Liver (tissue), 9 donors: Measurements from ENCODE around the gene GABRA5. TPM values are rescaled to one million over a fixed set of nuclear protein-coding genes. Genes with fewer than 3 reads are reported as not detected.

Experiments used
- DNase-seq: peaks from one replicate; pipeline ENCODE4 v3.0.0-alpha.2; 2017; ENCODE audit warnings: low spot score
- H3K27ac ChIP-seq, 2 donors: one replicate each; pipeline ENCODE4 v1.7.0; 2013; ENCODE audit warnings: inconsistent platforms in 2 of 2, low read length in 2 of 2, control low read depth in 1 of 2, low read depth in 1 of 2, mild to moderate bottlenecking in 1 of 2
- H3K27me3 ChIP-seq, 4 donors: one replicate each; pipeline versions ENCODE4 v1.6.1 to v1.7.0; 2013; ENCODE audit warnings: low read length in 3 of 4, inconsistent platforms in 1 of 4, mild to moderate bottlenecking in 1 of 4, moderate library complexity in 1 of 4; ENCODE audit not compliant: control insufficient read depth in 4 of 4, insufficient read depth in 4 of 4
- H3K36me3 ChIP-seq, 4 donors: one replicate each; pipeline versions ENCODE4 v1.6.1 to v1.7.0; 2013; ENCODE audit warnings: low read length in 3 of 4, mild to moderate bottlenecking in 3 of 4, low read depth in 1 of 4, moderate library complexity in 1 of 4; ENCODE audit not compliant: control insufficient read depth in 4 of 4, insufficient read depth in 3 of 4
- H3K4me1 ChIP-seq, 4 donors: one replicate each; pipeline versions ENCODE4 v1.6.1 to v1.7.0; 2013; ENCODE audit warnings: low read length in 3 of 4, mild to moderate bottlenecking in 3 of 4, moderate library complexity in 1 of 4; ENCODE audit not compliant: control insufficient read depth in 4 of 4, insufficient read depth in 4 of 4
- H3K4me3 ChIP-seq, 3 donors: one replicate each; pipeline versions ENCODE4 v1.6.1 to v1.7.0; 2013; ENCODE audit warnings: low read length in 3 of 3, control low read depth in 1 of 3, low read depth in 1 of 3, mild to moderate bottlenecking in 1 of 3
- H3K9ac ChIP-seq, 2 donors: one replicate each; pipeline ENCODE4 v1.7.0; 2013; ENCODE audit warnings: low read length in 2 of 2, mild to moderate bottlenecking in 2 of 2, moderate library complexity in 2 of 2, control low read depth in 1 of 2, low read depth in 1 of 2
- H3K9me3 ChIP-seq, 4 donors: one replicate each; pipeline versions ENCODE4 v1.6.1 to v1.7.0; 2013; ENCODE audit warnings: low read length in 3 of 4; ENCODE audit not compliant: control insufficient read depth in 4 of 4
- CTCF ChIP-seq: fragments of 150-350 bp; IDR thresholded peaks from 2 replicates; pipeline ENCODE4 v1.5.1; 2017; ENCODE audit warnings: improper control_type of control experiment, low read depth, low read length; ENCODE audit not compliant: missing input control
- EGR1 ChIP-seq, 2 donors: IDR thresholded peaks; 2 replicates each; pipeline ENCODE4 v1.6.1; 2016 to 2018; ENCODE audit warnings: antibody characterized with exemption in 2 of 2, low read depth in 2 of 2
- FOXA1 ChIP-seq: IDR thresholded peaks from 2 replicates; pipeline ENCODE4 v1.6.1; 2016; ENCODE audit warnings: antibody characterized with exemption
- FOXA2 ChIP-seq: IDR thresholded peaks from 2 replicates; pipeline ENCODE4 v1.6.1; 2016; ENCODE audit warnings: antibody characterized with exemption
- GABPA ChIP-seq, 2 donors: IDR thresholded peaks in 1 of 2; conservative IDR thresholded peaks in 1 of 2; 2 replicates each; pipeline ENCODE4 v1.6.1; 2016; ENCODE audit warnings: antibody characterized with exemption in 2 of 2, mild to moderate bottlenecking in 1 of 2, moderate library complexity in 1 of 2
- HNF4A ChIP-seq, 2 donors: conservative IDR thresholded peaks; 2 replicates each; pipeline ENCODE4 v1.6.1; 2016; ENCODE audit warnings: antibody characterized with exemption in 2 of 2, mild to moderate bottlenecking in 2 of 2
- JUND ChIP-seq, 2 donors: IDR thresholded peaks; 2 replicates each; pipeline ENCODE4 v1.6.1; 2016; ENCODE audit warnings: antibody characterized with exemption in 2 of 2
- NR2F2 ChIP-seq: IDR thresholded peaks from 2 replicates; pipeline ENCODE4 v1.6.1; 2016; ENCODE audit warnings: antibody characterized with exemption
- RAD21 ChIP-seq, 2 donors: IDR thresholded peaks; 2 replicates each; pipeline ENCODE4 v1.6.1; 2016; ENCODE audit warnings: antibody characterized with exemption in 2 of 2, mild to moderate bottlenecking in 2 of 2
- REST ChIP-seq: IDR thresholded peaks from 2 replicates; pipeline ENCODE4 v1.6.1; 2016; ENCODE audit warnings: antibody characterized with exemption, mild to moderate bottlenecking
- SP1 ChIP-seq: IDR thresholded peaks from 2 replicates; pipeline ENCODE4 v1.6.1; 2018; ENCODE audit warnings: antibody characterized with exemption, mild to moderate bottlenecking
- TAF1 ChIP-seq: conservative IDR thresholded peaks from 2 replicates; pipeline ENCODE4 v1.6.1; 2016; ENCODE audit warnings: antibody characterized with exemption, mild to moderate bottlenecking
- YY1 ChIP-seq: IDR thresholded peaks from 2 replicates; pipeline ENCODE4 v1.6.1; 2016; ENCODE audit warnings: antibody characterized with exemption, mild to moderate bottlenecking
- ZBTB33 ChIP-seq: IDR thresholded peaks from 2 replicates; pipeline ENCODE4 v1.6.1; 2016; ENCODE audit warnings: antibody characterized with exemption
- WGBS: extraction: QIAGEN DNeasy Blood & Tissue Kit; methylation state at CpG from one replicate; pipeline ENCODE4 v1.1.7; 2013; 5-methylcytosine and 5-hydroxymethylcytosine counted together
- polyA plus RNA-seq, 2 donors: library from polyadenylated mRNA; stranded (reverse) in 1 of 2; unstranded in 1 of 2; fragments of 200-250 nt in 1 of 2; fragments of >200 nt in 1 of 2; fragmentation: Nextera tagmentation in 1 of 2; extraction: Ambion mirVana in 1 of 2; gene quantifications; one replicate each; pipeline versions ENCODE4 v1.2.1 to v1.2.3, GENCODE V29; 2013 to 2015
- total RNA-seq, 2 donors: library from RNA; depleted of rRNA; stranded (reverse); fragments of >200 nt; gene quantifications; one replicate each; pipeline ENCODE4 v1.2.3, GENCODE V29; 2014
- donor health status: healthy.
- donor health status: healthy.
- donor health status: healthy.
- donor health status: healthy.
- donor health status: healthy.

The GABRA5 gene
- total and polyA plus RNA-seq, 4 donors: not detected

GRCh38 chr15:26889298-26889898 lies 22.5 kb downstream of the GABRA5 start:
- peaks cover 2 to 6% (median 3%) of the 10 kb centered on the region in 4 donors for H3K27me3 ChIP-seq
- DNase-seq: peak; percentile 61

More at GRCh38 chr15:26889298-26889898, 22.5 kb downstream of the GABRA5 start:
- peaks cover 0 to 10% (median 6%) of the 10 kb centered on the region in 4 donors for H3K4me1 ChIP-seq
- WGBS: 21% methylated on average over 5 of the region's 5 CpGs
- no peak overlapping the region for H3K9ac ChIP-seq
- H3K27ac ChIP-seq: no peak overlapping the region
- no peaks in the 10 kb centered on the region for H3K9me3 ChIP-seq
- TF ChIP-seq JUND (IDR thresholded peaks at IDR 0.05): no peak
- peak; percentile 80 to 81 for TF ChIP-seq RAD21 (IDR thresholded peaks at IDR 0.05)
- peak; percentile 74 for TF ChIP-seq CTCF
- no peak for TF ChIP-seq FOXA1
- no peak for TF ChIP-seq HNF4A (conservative IDR thresholded peaks at IDR 0.05)
- TF ChIP-seq SP1: no peak
- TF ChIP-seq REST: no peak
- TF ChIP-seq GABPA (IDR thresholded peaks at IDR 0.05 in 1 of 2, conservative IDR thresholded peaks at IDR 0.05 in 1 of 2): no peak
- TF ChIP-seq EGR1 (IDR thresholded peaks at IDR 0.05; ENCODE audit: low read depth in 2 of 2): no peak
- TF ChIP-seq NR2F2: no peak
- TF ChIP-seq YY1: no peak
- TF ChIP-seq ZBTB33: no peak
- TF ChIP-seq FOXA2: no peak
- no peak for TF ChIP-seq TAF1
- H3K36me3 ChIP-seq: no peaks in the 10 kb centered on the region
- no peak overlapping the region for H3K4me3 ChIP-seq
